Tibial nerve (tissue), 4 donors: Measurements from ENCODE around the gene MKI67. TPM values are rescaled to one million over a fixed set of nuclear protein-coding genes. Genes with fewer than 3 reads are reported as not detected.

Experiments
- DNase-seq, 2 donors: peaks; one replicate each; pipeline ENCODE4 v3.0.0-alpha.2; 2019; ENCODE audit warnings: low spot score in 2 of 2
- H3K27ac ChIP-seq, 4 donors: fragments of 200-600 bp; sonication (generic) in 3 of 4; one replicate each; pipeline ENCODE4 v1.5.1; 2017 to 2019; ENCODE audit warnings: mild to moderate bottlenecking in 1 of 4
- H3K27me3 ChIP-seq, 2 donors: fragments of 200-600 bp; sonication (generic) in 1 of 2; one replicate each; pipeline versions ENCODE4 v1.5.1 to v1.6.0; 2017 to 2019
- H3K36me3 ChIP-seq, 3 donors: fragments of 200-600 bp; sonication (generic); one replicate each; pipeline ENCODE4 v1.5.1; 2018 to 2019
- H3K4me1 ChIP-seq, 4 donors: fragments of 200-600 bp; sonication (generic) in 3 of 4; one replicate each; pipeline ENCODE4 v1.5.1; 2017 to 2019
- H3K4me3 ChIP-seq, 4 donors: fragments of 200-600 bp; sonication (generic) in 3 of 4; one replicate each; pipeline ENCODE4 v1.5.1; 2017 to 2019; ENCODE audit warnings: mild to moderate bottlenecking in 1 of 4, moderate library complexity in 1 of 4
- H3K9me3 ChIP-seq, 4 donors: fragments of 200-600 bp; sonication (generic) in 3 of 4; one replicate each; pipeline ENCODE4 v1.5.1; 2017 to 2019
- CTCF ChIP-seq, 5 experiments: fragments of 200-600 bp in 3 of 5; fragments of 450-650 bp in 2 of 5; sonication (generic) in 3 of 5; IDR thresholded peaks; one replicate each; pipeline ENCODE4 v1.5.1; 2016 to 2019; ENCODE audit warnings: antibody characterized with exemption in 5 of 5, mild to moderate bottlenecking in 3 of 5, moderate library complexity in 2 of 5
- EP300 ChIP-seq, 2 donors: sonication (generic); formaldehyde crosslinking; IDR thresholded peaks; one replicate each; pipeline ENCODE4 v1.6.1; 2017; ENCODE audit warnings: antibody characterized with exemption in 2 of 2, mild to moderate bottlenecking in 1 of 2
- POLR2A ChIP-seq, 2 donors: fragments of 450-650 bp; IDR thresholded peaks; one replicate each; pipeline ENCODE4 v1.6.1; 2017; ENCODE audit warnings: antibody characterized with exemption in 2 of 2, mild to moderate bottlenecking in 2 of 2, moderate library complexity in 2 of 2
- WGBS, 2 donors: methylation state at CpG; one replicate each; pipeline ENCODE4 v1.1.5; 2018; 5-methylcytosine and 5-hydroxymethylcytosine counted together
- total RNA-seq, 4 donors: library from RNA; depleted of rRNA; stranded (reverse); fragments of >200 nt; gene quantifications; one replicate each; pipeline ENCODE4 v1.1.0, GENCODE V29; 2016

Gene MKI67
- total RNA-seq, 4 donors from 2014 or later, result under 0.01 to 6.9 (median 3.4) TPM

DNA sequence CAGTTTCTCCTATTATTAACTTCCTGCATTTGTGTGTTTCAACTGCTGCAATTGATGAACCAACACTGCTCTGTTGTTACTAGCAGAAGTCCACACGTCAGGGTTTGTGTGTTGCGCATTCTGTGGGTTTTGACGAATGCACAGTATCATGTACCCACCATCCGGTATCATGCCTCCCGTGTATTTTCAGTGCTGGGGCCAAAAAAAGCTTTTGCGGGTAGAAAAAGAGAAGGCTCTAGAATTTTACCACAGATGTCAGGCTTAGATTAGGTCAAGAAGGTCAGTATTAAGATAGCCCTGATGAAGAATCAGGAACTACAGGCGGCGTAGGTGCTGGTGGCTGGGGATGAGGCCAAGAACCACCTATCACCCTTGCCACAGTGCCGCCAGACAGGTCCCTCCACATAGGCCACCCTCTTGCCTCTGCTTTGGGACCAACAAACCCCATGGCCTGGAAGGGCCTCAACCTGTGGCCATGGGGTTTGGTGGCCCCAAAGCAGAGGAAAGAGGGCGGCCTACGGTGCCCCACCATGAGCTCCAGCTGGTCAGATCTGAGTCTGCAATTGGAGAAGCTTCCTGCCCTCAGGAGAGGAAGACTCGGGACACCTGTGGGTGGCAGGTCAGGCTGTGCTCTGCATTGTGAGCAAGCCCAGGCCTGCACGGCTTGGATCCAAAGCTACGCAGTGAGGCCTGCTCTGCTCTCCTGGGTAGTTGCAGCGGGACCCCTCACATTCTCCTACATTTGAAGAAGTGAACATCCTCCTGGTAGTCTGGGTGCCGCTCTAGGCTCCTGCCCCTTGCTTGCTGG lies 71.9 kb downstream of the MKI67 start:
- TF ChIP-seq CTCF (IDR thresholded peaks at IDR 0.05), result no peak
- TF ChIP-seq POLR2A (IDR thresholded peaks at IDR 0.05), result no peak
- TF ChIP-seq EP300 (IDR thresholded peaks at IDR 0.05), result peak in 1 of 2 donors; percentile 58
- Histone ChIP-seq H3K4me3 (no peak overlapping the region), H3K27me3 (no peaks in the 10 kb centered on the region), H3K27ac (peak overlapping the region in 2 of 4 donors; percentile 30 to 50), H3K4me1 (peaks cover 0 to 8% (median 0%) of the 10 kb centered on the region in 4 donors), H3K9me3 (no peaks in the 10 kb centered on the region), H3K36me3 (peaks cover 0 to 76% (median 0%) of the 10 kb centered on the region in 3 donors)
- WGBS, 2 donors, result 85 to 86% methylated on average over 16 of the region's 16 CpGs
- DNase-seq, result no peak

DNA sequence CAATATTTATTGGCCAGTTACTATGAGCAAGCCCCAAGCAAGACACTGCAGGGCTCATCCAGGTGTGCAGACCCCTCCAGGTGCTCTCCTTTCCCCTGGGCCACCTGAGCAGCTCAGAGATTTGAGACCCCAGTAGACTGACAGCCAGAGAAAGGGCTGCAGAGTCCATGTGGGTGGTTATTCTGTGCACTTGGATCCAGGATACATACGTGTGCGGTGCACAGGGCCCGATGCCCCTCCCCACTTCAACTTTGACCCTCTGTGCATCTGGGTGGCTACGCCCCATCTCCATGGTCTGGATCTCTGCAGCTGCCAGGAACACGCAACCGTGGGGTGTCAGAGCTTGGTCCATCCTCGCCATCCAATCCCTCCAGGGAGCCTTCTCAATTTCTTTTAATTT lies 72.9 kb downstream of the MKI67 start:
- Histone ChIP-seq H3K36me3 (peaks cover 0 to 73% (median 0%) of the 10 kb centered on the region in 3 donors), H3K27ac (no peak overlapping the region), H3K4me3 (no peak overlapping the region), H3K9me3 (no peaks in the 10 kb centered on the region), H3K27me3 (no peaks in the 10 kb centered on the region), H3K4me1 (peaks cover 0 to 8% (median 2%) of the 10 kb centered on the region in 4 donors)
- DNase-seq, result no peak
- 93 to 97% methylated on average over 7 of the region's 7 CpGs for WGBS, 2 donors
- TF ChIP-seq CTCF (IDR thresholded peaks at IDR 0.05) (no peak), POLR2A (IDR thresholded peaks at IDR 0.05) (no peak), EP300 (IDR thresholded peaks at IDR 0.05) (no peak)

DNA sequence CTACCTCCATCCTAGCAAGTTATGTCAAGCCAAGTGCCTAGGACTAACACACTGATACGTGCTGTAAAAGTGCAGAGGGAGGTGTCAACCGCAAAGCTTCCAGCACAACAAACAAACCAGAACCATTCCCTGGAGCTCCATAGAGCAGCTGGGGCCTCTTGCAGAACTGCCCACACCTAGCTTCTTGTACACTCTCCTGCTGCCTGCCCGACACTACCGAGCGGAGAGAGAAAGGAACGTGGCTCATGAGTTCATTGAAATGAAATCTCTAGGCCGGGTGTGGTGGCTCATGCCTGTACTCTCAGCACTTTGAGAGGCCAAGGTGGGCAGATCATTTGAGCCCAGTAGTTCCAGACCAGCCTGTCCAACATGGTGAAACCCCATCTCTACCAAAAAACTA lies 73.5 kb downstream of the MKI67 start:
- no peaks in the 10 kb centered on the region for H3K9me3 ChIP-seq
- H3K4me3 ChIP-seq, result no peak overlapping the region
- no peak for TF ChIP-seq EP300 (IDR thresholded peaks at IDR 0.05)
- TF ChIP-seq CTCF (IDR thresholded peaks at IDR 0.05), result no peak
- TF ChIP-seq POLR2A (IDR thresholded peaks at IDR 0.05), result no peak
- no peak for DNase-seq
- H3K36me3 ChIP-seq, result peaks cover 0 to 69% (median 0%) of the 10 kb centered on the region in 3 donors
- H3K27me3 ChIP-seq, result no peaks in the 10 kb centered on the region
- H3K4me1 ChIP-seq, result peaks cover 0 to 12% (median 3%) of the 10 kb centered on the region in 4 donors
- 71 to 79% methylated on average over 7 of the region's 7 CpGs for WGBS, 2 donors
- H3K27ac ChIP-seq, result no peak overlapping the region

- DNase-seq, result no peak
- peak overlapping the region in 2 of 4 donors; percentile 36 to 51 for H3K27ac ChIP-seq
- H3K4me1 ChIP-seq, result peaks cover 0 to 23% (median 9%) of the 10 kb centered on the region in 4 donors
- H3K9me3 ChIP-seq, result no peaks in the 10 kb centered on the region
- H3K4me3 ChIP-seq, result no peak overlapping the region
- no peaks in the 10 kb centered on the region for H3K27me3 ChIP-seq
- TF ChIP-seq CTCF (IDR thresholded peaks at IDR 0.05), result no peak
- no peak for TF ChIP-seq EP300 (IDR thresholded peaks at IDR 0.05)
- TF ChIP-seq POLR2A (IDR thresholded peaks at IDR 0.05), result no peak
- WGBS, 2 donors, result 78 to 79% methylated on average over 5 of the region's 5 CpGs
- H3K36me3 ChIP-seq, result peaks cover 0 to 60% (median 0%) of the 10 kb centered on the region in 3 donors
These were observed 74.7 kb downstream of the MKI67 start for GRCh38 chr10:128051548-128051947.

DNA sequence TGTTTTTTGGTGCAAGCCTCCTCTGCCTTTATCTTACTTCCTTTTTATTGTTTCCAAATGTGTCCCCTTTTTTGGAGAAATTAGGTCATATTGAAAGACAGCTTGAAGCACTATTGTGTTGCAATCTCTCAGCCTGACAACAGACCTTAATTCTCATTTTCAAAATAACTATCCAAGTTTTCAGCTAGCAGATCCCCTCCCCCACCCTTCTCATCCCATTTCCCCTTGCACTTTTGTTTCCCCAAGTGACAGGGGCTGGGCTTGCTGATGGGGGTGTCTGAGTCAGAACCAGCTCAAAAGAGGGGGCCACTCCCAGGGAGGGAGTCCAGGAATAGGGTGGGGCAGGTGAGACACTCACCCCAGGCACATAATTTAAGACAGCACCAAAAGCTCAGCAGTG lies 75.3 kb downstream of the MKI67 start:
- H3K27me3 ChIP-seq, result no peaks in the 10 kb centered on the region
- no peak overlapping the region for H3K4me3 ChIP-seq
- peak in 1 of 2 donors; percentile 55 for DNase-seq
- H3K9me3 ChIP-seq, result no peaks in the 10 kb centered on the region
- TF ChIP-seq EP300 (IDR thresholded peaks at IDR 0.05) (peak in 1 of 2 donors; percentile 72), CTCF (IDR thresholded peaks at IDR 0.05) (no peak), POLR2A (IDR thresholded peaks at IDR 0.05) (no peak)
- peak overlapping the region in 2 of 4 donors; percentile 36 to 51 for H3K27ac ChIP-seq
- H3K4me1 ChIP-seq, result peaks cover 0 to 25% (median 10%) of the 10 kb centered on the region in 4 donors
- H3K36me3 ChIP-seq, result peaks cover 0 to 54% (median 0%) of the 10 kb centered on the region in 3 donors
